PFSK-1 (cell line): Measurements from ENCODE around the gene IFIH1.

Experiments
- POLR2AphosphoS5 ChIP-seq: IDR thresholded peaks from 2 replicates; pipeline ENCODE4 v1.6.1; 2012; ENCODE audit warnings: low read depth, mild to moderate bottlenecking, control low read depth, low read length, moderate library complexity
- TAF1 ChIP-seq: IDR thresholded peaks from 2 replicates; pipeline ENCODE4 v1.6.1; 2012; ENCODE audit warnings: low read length, control low read depth, borderline replicate concordance; ENCODE audit not compliant: insufficient read depth
- TF ChIP-seq, protein P1 (sequence below), 2 experiments: IDR thresholded peaks; 2 replicates each; pipeline versions ENCODE4 v1.6.1 to v1.8.0; 2011 to 2012; ENCODE audit warnings: low read depth in 2 of 2, low read length in 2 of 2, control low read depth in 1 of 2, inconsistent platforms in 1 of 2, mild to moderate bottlenecking in 1 of 2, moderate library complexity in 1 of 2; ENCODE audit not compliant: insufficient read depth in 1 of 2

DNA sequence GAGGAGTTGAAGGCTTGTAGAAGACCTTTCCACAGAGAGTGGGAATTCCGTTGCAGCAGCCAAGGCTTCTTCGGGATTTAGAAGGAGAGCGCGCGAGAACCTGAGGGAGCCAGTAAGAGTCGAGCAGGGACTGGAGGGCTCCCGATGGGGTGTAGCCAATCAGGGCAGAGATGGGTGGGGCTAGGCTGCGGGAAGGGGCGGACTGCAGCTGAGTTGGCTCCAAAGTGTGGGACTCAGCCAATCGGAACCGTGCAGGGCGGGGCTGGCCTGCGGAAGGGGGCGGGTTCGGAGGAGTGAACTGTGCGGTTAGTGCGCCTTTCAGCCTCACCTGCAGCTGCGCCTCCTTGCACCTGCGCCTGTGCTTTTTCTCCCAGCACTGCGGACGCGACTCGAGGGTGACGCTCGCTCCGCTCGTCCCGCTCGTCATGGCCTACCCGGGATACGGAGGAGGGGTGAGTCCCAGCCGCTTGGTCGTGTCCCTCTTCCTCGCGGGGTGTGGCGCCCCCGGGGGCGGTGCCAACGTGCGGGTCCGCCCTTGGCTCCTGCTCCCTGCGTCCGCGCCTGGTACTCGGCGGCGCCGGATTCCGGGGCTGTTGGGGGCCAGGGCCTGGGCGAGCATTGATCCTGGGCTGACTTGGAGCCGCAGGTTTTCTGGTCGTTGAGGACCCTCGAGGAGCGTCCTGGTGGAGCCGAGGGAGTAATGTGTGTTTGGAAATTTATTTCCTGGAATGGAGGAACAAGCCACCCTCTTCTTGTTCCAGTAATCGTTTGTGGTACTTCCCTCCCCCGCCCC lies 25.5 kb upstream of the IFIH1 start, which contains the start of gene GCA:
- TF ChIP-seq, protein P1, sequence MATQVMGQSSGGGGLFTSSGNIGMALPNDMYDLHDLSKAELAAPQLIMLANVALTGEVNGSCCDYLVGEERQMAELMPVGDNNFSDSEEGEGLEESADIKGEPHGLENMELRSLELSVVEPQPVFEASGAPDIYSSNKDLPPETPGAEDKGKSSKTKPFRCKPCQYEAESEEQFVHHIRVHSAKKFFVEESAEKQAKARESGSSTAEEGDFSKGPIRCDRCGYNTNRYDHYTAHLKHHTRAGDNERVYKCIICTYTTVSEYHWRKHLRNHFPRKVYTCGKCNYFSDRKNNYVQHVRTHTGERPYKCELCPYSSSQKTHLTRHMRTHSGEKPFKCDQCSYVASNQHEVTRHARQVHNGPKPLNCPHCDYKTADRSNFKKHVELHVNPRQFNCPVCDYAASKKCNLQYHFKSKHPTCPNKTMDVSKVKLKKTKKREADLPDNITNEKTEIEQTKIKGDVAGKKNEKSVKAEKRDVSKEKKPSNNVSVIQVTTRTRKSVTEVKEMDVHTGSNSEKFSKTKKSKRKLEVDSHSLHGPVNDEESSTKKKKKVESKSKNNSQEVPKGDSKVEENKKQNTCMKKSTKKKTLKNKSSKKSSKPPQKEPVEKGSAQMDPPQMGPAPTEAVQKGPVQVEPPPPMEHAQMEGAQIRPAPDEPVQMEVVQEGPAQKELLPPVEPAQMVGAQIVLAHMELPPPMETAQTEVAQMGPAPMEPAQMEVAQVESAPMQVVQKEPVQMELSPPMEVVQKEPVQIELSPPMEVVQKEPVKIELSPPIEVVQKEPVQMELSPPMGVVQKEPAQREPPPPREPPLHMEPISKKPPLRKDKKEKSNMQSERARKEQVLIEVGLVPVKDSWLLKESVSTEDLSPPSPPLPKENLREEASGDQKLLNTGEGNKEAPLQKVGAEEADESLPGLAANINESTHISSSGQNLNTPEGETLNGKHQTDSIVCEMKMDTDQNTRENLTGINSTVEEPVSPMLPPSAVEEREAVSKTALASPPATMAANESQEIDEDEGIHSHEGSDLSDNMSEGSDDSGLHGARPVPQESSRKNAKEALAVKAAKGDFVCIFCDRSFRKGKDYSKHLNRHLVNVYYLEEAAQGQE (IDR thresholded peaks at IDR 0.05; ENCODE audit: insufficient read depth in 1 of 2, low read depth in 2 of 2, low read length in 2 of 2): no peak
- TF ChIP-seq TAF1 (no peak), POLR2AphosphoS5 (no peak)
